Keratinocyte (primary cell): ENCODE measurements around the gene IRX1. TPM values are rescaled to one million over a fixed set of nuclear protein-coding genes. Genes with fewer than 3 reads are reported as not detected.
A peak's percentile ranks its signal among the peaks of the same experiment; 100 is the strongest.

Experiments
- DNase-seq: peaks from one replicate; pipeline ENCODE4 v3.0.0-alpha.2; 2011; ENCODE audit warnings: low read depth, missing footprints, low spot score
- FAIRE-seq: peaks from 2 replicates; lab custom pipeline; 2011; peaks lifted over from hg19 to GRCh38; lab: Jason Lieb, UNC
- H2AFZ ChIP-seq: 2 replicates; pipeline ENCODE4 v1.6.0; 2012; ENCODE audit warnings: low read length, control low read depth, inconsistent platforms; ENCODE audit not compliant: control insufficient read depth
- H3K27ac ChIP-seq: 2 replicates; pipeline ENCODE4 v1.5.1; 2011; ENCODE audit warnings: low read length; ENCODE audit not compliant: control insufficient read depth, insufficient read depth
- H3K27me3 ChIP-seq: 3 replicates; pipeline ENCODE4 v1.6.0; 2011; ENCODE audit warnings: low read length; ENCODE audit not compliant: control insufficient read depth, insufficient read depth; ENCODE audit errors: extremely low read depth
- H3K36me3 ChIP-seq, 2 experiments: 2 replicates in 1 of 2; 3 replicates in 1 of 2; pipeline ENCODE4 v1.5.1; 2011; ENCODE audit warnings: low read length in 2 of 2, mild to moderate bottlenecking in 1 of 2; ENCODE audit not compliant: control insufficient read depth in 2 of 2, insufficient read depth in 2 of 2; ENCODE audit errors: extremely low read depth in 1 of 2
- H3K4me1 ChIP-seq: 3 replicates; pipeline ENCODE4 v1.5.1; 2011; ENCODE audit warnings: low read length; ENCODE audit not compliant: control insufficient read depth, insufficient read depth; ENCODE audit errors: extremely low read depth
- H3K4me2 ChIP-seq: 3 replicates; pipeline ENCODE4 v1.6.0; 2011; ENCODE audit warnings: low read depth, low read length; ENCODE audit not compliant: control insufficient read depth, insufficient read depth; ENCODE audit errors: extremely low read depth
- H3K4me3 ChIP-seq, 3 experiments: fragments of 200-600 bp in 1 of 3; sonication (generic) in 1 of 3; 2 replicates in 2 of 3; 3 replicates in 1 of 3; pipeline ENCODE4 v1.5.1; 2011 to 2016; ENCODE audit warnings: low read length in 3 of 3, mild to moderate bottlenecking in 3 of 3, control low read depth in 2 of 3, inconsistent platforms in 1 of 3, low read depth in 1 of 3, mixed read lengths in 1 of 3, mixed run types in 1 of 3, moderate library complexity in 1 of 3; ENCODE audit not compliant: control insufficient read depth in 2 of 3, insufficient read depth in 2 of 3; ENCODE audit errors: extremely low read depth in 1 of 3
- H3K79me2 ChIP-seq: 2 replicates; pipeline ENCODE4 v1.6.0; 2012; ENCODE audit warnings: low read length; ENCODE audit not compliant: control insufficient read depth, insufficient read depth
- H3K9ac ChIP-seq: 3 replicates; pipeline ENCODE4 v1.6.0; 2011; ENCODE audit warnings: low read length; ENCODE audit not compliant: control insufficient read depth, insufficient read depth; ENCODE audit errors: extremely low read depth
- H3K9me1 ChIP-seq: 3 replicates; pipeline ENCODE4 v1.6.0; 2011; ENCODE audit warnings: low read length; ENCODE audit not compliant: control insufficient read depth, insufficient read depth; ENCODE audit errors: extremely low read depth
- H3K9me3 ChIP-seq: 2 replicates; pipeline ENCODE4 v1.5.1; 2012; ENCODE audit warnings: low read depth, low read length; ENCODE audit not compliant: control insufficient read depth
- H4K20me1 ChIP-seq: 3 replicates; pipeline ENCODE4 v1.6.0; 2011; ENCODE audit warnings: low read length; ENCODE audit not compliant: control insufficient read depth, insufficient read depth; ENCODE audit errors: extremely low read depth
- EZH2 ChIP-seq: IDR thresholded peaks from one replicate; pipeline ENCODE4 v1.6.1; 2012; ENCODE audit warnings: inconsistent platforms, mild to moderate bottlenecking, low read length, moderate library complexity
- dilution Hi-C: fragments of 300-500 bp; cut with MboI; formaldehyde crosslinking; loops from one replicate; pipeline ENCODE4 v1.7.0; 2020; ENCODE audit warnings: low sequenced_read_pairs; ENCODE audit not compliant: extremely low pct_ligation_motif_present
- polyA minus RNA-seq, 3 experiments: library from RNA; depleted of rRNA, polyadenylated mRNA; stranded (reverse); fragments of >200 nt; gene quantifications; 1 replicate in 1 of 3; 2 replicates in 1 of 3; 3 replicates in 1 of 3; pipeline ENCODE4 v1.2.3, GENCODE V29; 2011
- polyA plus RNA-seq, 5 experiments: library from polyadenylated mRNA; depleted of rRNA in 3 of 5; stranded (reverse) in 3 of 5; stranded (forward) in 1 of 5; unstranded in 1 of 5; fragments of >200 nt; gene quantifications; 1 replicate in 1 of 5; 2 replicates in 3 of 5; 3 replicates in 1 of 5; pipeline versions ENCODE4 v1.2.1 to v1.2.3, GENCODE V29; 2011 to 2012; ENCODE audit warnings: missing spikeins in 2 of 5, low read depth in 1 of 5, low replicate concordance in 1 of 5
- TF ChIP-seq, protein P1 (sequence below), 3 experiments: IDR thresholded peaks in 1 of 3; conservative IDR thresholded peaks in 1 of 3; optimal IDR thresholded peaks in 1 of 3; 2 replicates in 2 of 3; 3 replicates in 1 of 3; pipeline versions ENCODE3 to v1.5.1; 2011; ENCODE audit warnings: low read length in 3 of 3, mild to moderate bottlenecking in 3 of 3, moderate library complexity in 2 of 3, control low read depth in 1 of 3, inconsistent platforms in 1 of 3; ENCODE audit not compliant: insufficient read depth in 2 of 3; ENCODE audit errors: extremely low read depth in 1 of 3

The IRX1 gene
- polyA plus RNA-seq (1.00 to 2.4 TPM (median 1.4 TPM) in 3 replicates), polyA minus RNA-seq (0.66 to 1.3 TPM (median 1.2 TPM) in 3 replicates)
- polyA plus RNA-seq (2011; ENCODE audit: low read depth), result 0.99 TPM
- 1.1 and 2.6 TPM in 2 replicates for polyA plus RNA-seq (2011; cell fraction: cytosol; rRNA removed)
- polyA plus RNA-seq (2011; cell fraction: nucleus; rRNA removed), result 2.5 and 2.9 TPM in 2 replicates
- polyA plus RNA-seq (2012; ENCODE audit: low replicate concordance), result 1.9 and 3.6 TPM in 2 replicates
- 5.6 TPM for polyA minus RNA-seq (2011; cell fraction: cytosol; rRNA and poly(A)+ RNA removed)
- polyA minus RNA-seq (2011; cell fraction: nucleus; rRNA and poly(A)+ RNA removed), result 2.4 and 3.0 TPM in 2 replicates

DNA sequence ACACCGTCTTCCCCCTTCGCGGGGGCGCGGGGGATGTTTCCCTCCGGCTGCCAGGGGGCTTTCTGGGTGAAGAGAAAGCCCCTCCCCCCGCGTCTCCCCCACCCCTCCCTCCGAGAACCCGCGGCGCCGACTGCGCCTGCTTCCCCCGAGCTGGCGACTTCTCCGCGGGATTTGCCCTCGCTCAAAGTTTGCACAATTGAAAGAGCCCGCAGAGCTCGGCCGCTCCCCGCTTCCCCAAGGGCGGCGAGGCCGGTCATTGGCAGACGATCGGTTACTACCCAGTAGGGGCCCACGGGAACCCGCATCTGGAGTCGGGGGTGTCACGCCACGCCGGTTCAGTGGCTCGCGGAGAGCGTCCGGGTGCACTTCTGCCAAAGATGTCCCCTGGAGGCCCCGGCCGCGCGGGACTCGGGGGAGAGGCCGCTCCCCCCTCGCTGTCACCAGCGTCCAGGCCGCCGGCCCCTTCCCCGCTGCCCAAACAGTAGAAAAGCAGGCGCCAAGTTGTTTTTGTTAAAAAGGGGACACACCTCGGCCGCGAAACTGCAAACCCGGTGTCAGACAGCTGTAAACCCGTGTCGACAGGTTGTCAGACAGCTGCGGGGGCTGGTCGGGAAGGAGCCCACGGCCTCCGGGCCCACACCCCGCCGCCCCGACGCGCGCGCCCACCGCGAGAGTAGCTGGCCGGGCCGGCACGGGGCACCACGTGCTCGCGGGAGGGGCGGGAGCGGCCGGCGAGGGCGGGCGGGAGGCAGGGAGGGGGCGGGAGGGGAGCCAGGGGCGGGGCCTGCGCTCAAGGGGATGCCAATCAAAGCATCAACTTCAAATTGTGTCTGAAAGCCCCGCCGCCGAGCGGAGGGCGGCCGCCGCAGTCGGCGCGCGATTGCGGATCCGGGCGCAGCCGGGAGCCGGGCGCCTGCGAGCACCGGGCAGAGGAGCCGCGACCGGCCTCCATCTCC, at the start of gene IRX1:
Gene IRX1 (plus strand): TSS at position 827 of the 956 bp plus-strand sequence. CDS start 274 bp downstream, outside the sequence.
- Histone ChIP-seq H3K4me1 (no peaks in the 10 kb centered on the region), H3K36me3 (no peaks in the 10 kb centered on the region), H3K9me3 (no peaks in the 10 kb centered on the region), H3K9ac (peak within 1 kb of the TSS; percentile 72), H3K9me1 (no peaks in the 10 kb centered on the region), H2AFZ (peak within 1 kb of the TSS; percentile 51), H3K27ac (peak within 1 kb of the TSS; percentile 43), H3K79me2 (peaks cover 27% of the 10 kb centered on the region), H3K27me3 (peaks cover 60% of the 10 kb centered on the region), H3K4me3 (peak within 1 kb of the TSS; percentile 48 to 72 (median 60)), H4K20me1 (no peaks in the 10 kb centered on the region), H3K4me2 (peak within 1 kb of the TSS; percentile 60)
- dilution Hi-C loops, result no loop called here
- DNase-seq (no peak), FAIRE-seq (no peak)
- peak; percentile 47 for TF ChIP-seq EZH2
- TF ChIP-seq, protein P1, sequence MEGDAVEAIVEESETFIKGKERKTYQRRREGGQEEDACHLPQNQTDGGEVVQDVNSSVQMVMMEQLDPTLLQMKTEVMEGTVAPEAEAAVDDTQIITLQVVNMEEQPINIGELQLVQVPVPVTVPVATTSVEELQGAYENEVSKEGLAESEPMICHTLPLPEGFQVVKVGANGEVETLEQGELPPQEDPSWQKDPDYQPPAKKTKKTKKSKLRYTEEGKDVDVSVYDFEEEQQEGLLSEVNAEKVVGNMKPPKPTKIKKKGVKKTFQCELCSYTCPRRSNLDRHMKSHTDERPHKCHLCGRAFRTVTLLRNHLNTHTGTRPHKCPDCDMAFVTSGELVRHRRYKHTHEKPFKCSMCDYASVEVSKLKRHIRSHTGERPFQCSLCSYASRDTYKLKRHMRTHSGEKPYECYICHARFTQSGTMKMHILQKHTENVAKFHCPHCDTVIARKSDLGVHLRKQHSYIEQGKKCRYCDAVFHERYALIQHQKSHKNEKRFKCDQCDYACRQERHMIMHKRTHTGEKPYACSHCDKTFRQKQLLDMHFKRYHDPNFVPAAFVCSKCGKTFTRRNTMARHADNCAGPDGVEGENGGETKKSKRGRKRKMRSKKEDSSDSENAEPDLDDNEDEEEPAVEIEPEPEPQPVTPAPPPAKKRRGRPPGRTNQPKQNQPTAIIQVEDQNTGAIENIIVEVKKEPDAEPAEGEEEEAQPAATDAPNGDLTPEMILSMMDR (optimal IDR thresholded peaks at IDR 0.05 in 1 of 3, IDR thresholded peaks at IDR 0.05 in 1 of 3, conservative IDR thresholded peaks at IDR 0.05 in 1 of 3; ENCODE audit: extremely low read depth in 1 of 3, insufficient read depth in 2 of 3, low read length in 3 of 3), result no peak

DNA sequence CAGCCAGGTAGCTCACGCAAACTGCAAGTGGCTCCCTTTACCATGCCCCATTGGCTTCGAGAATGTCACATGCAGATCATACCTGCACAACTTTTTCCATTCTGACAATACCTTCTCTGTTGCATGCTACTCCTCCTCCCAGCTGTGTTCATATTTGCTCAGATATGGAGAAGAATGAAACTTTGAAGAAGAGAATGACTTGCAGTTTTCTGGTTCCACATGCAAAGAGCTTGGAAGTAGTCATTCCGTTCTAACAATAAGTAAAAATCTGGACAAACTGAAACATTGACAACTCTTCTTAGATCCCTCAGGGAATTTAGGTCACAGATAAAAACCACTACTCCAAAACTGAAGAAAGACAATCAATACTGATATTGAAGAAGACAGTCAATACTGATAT, 49.6 kb upstream of the IRX1 start:
- Histone ChIP-seq H3K9me1 (no peaks in the 10 kb centered on the region), H3K4me1 (no peaks in the 10 kb centered on the region), H4K20me1 (no peaks in the 10 kb centered on the region), H3K36me3 (no peaks in the 10 kb centered on the region), H3K4me2 (no peak overlapping the region), H3K9ac (no peak overlapping the region), H3K9me3 (no peaks in the 10 kb centered on the region), H3K79me2 (no peaks in the 10 kb centered on the region), H2AFZ (no peak overlapping the region), H3K27me3 (no peaks in the 10 kb centered on the region), H3K4me3 (no peak overlapping the region), H3K27ac (no peak overlapping the region)
- FAIRE-seq (no peak), DNase-seq (no peak)
- TF ChIP-seq, protein P1 (optimal IDR thresholded peaks at IDR 0.05 in 1 of 3, IDR thresholded peaks at IDR 0.05 in 1 of 3, conservative IDR thresholded peaks at IDR 0.05 in 1 of 3; ENCODE audit: extremely low read depth in 1 of 3, insufficient read depth in 2 of 3, low read length in 3 of 3), result no peak
- no peak for TF ChIP-seq EZH2
- dilution Hi-C loops, result no loop called here
